Caco-2 (cell line): ENCODE data around the gene TTC28. TPM values are rescaled to one million over a fixed set of nuclear protein-coding genes. Genes with fewer than 3 reads are reported as not detected.
"Not testable (repeated sequence)": the region's sequence is repeated elsewhere in the genome, so short reads cannot be mapped to it uniquely, and the experiment has no call there.

Experiments
- BruUV-seq: library from RNA; stranded (reverse); fragments of 400-500 nt; replicated peaks from 2 replicates; lab custom pipeline; 2021; lab: Mats Ljungman, UMichigan
- CTCF ChIA-PET: fragments of 300-600 bp; sonication (Branson Sonifier 250); formaldehyde crosslinking; loops from one replicate; lab custom pipeline; 2022; ENCODE audit warnings: antibody characterized with exemption; lab: Charles Lee
- POLR2A ChIA-PET: fragments of 300-600 bp; sonication (Branson Sonifier 250); formaldehyde crosslinking; loops from one replicate; lab custom pipeline; 2022; ENCODE audit warnings: antibody characterized with exemption; lab: Charles Lee
- DNase-seq, 2 experiments: peaks; one replicate each; pipeline versions ENCODE4 v3.0.0 to v3.0.0-alpha.2; 2020 to 2022
- H3K27me3 ChIP-seq: replicated peaks from 2 replicates; pipeline ENCODE4 v1.6.0; 2011; ENCODE audit warnings: low read length; ENCODE audit not compliant: control insufficient read depth, insufficient read depth
- H3K36me3 ChIP-seq: 2 replicates; pipeline ENCODE4 v1.5.1; 2011; ENCODE audit warnings: low read length; ENCODE audit not compliant: control insufficient read depth, insufficient read depth
- H3K4me1 ChIP-seq: fragments of 250-450 bp; sonication (Bioruptor Pico); 2 replicates; pipeline ENCODE4 v1.5.1; 2020; ENCODE audit warnings: mild to moderate bottlenecking
- H3K4me3 ChIP-seq: 2 replicates; pipeline ENCODE4 v1.5.1; 2011; ENCODE audit warnings: low read depth, mild to moderate bottlenecking, control low read depth, low read length
- H3K9me3 ChIP-seq: fragments of 250-450 bp; sonication (Bioruptor Pico); 2 replicates; pipeline ENCODE4 v1.5.1; 2020; ENCODE audit warnings: mild to moderate bottlenecking, moderate library complexity
- H3K27ac Mint-ChIP-seq: one replicate; pipeline ENCODE4 v1.8.0; 2022; ENCODE audit warnings: mixed read lengths; ENCODE audit not compliant: unreplicated experiment
- H3K27me3 Mint-ChIP-seq: one replicate; pipeline ENCODE4 v1.8.0; 2022; ENCODE audit warnings: mixed read lengths; ENCODE audit not compliant: insufficient read depth, unreplicated experiment
- H3K36me3 Mint-ChIP-seq: one replicate; pipeline ENCODE4 v1.8.0; 2022; ENCODE audit warnings: mild to moderate bottlenecking, mixed read lengths; ENCODE audit not compliant: insufficient read depth, unreplicated experiment
- H3K4me1 Mint-ChIP-seq: one replicate; pipeline ENCODE4 v1.8.0; 2022; ENCODE audit warnings: low read depth, mixed read lengths; ENCODE audit not compliant: unreplicated experiment
- H3K4me3 Mint-ChIP-seq: one replicate; pipeline ENCODE4 v1.8.0; 2022; ENCODE audit warnings: mild to moderate bottlenecking, moderate library complexity, mixed read lengths; ENCODE audit not compliant: unreplicated experiment
- H3K9me3 Mint-ChIP-seq: one replicate; pipeline ENCODE4 v1.8.0; 2022; ENCODE audit warnings: mixed read lengths; ENCODE audit not compliant: unreplicated experiment
- CTCF ChIP-seq, 2 experiments: fragments of 200-600 bp in 1 of 2; IDR thresholded peaks; 1 replicate in 1 of 2; 2 replicates in 1 of 2; pipeline versions ENCODE4 v1.5.1 to v1.8.0; 2011 to 2022; ENCODE audit warnings: antibody characterized with exemption in 1 of 2, control low read depth in 1 of 2, inconsistent platforms in 1 of 2, low read depth in 1 of 2, low read length in 1 of 2, mild to moderate bottlenecking in 1 of 2, moderate library complexity in 1 of 2; ENCODE audit not compliant: insufficient read depth in 1 of 2, severe bottlenecking in 1 of 2, unreplicated experiment in 1 of 2
- intact Hi-C: fragments of 100-400 bp; cut with micrococcal nuclease; formaldehyde crosslinking; loops from one replicate; pipeline ENCODE4 v1.10.0; 2022; ENCODE audit not compliant: unreplicated experiment
- total RNA-seq: library from RNA; stranded (reverse); gene quantifications from 2 replicates; pipeline ENCODE4 v1.2.3, GENCODE V29; 2022

TTC28 gene
- total RNA-seq, 1 experiment from 2014 or later, result 12.0 TPM

DNA sequence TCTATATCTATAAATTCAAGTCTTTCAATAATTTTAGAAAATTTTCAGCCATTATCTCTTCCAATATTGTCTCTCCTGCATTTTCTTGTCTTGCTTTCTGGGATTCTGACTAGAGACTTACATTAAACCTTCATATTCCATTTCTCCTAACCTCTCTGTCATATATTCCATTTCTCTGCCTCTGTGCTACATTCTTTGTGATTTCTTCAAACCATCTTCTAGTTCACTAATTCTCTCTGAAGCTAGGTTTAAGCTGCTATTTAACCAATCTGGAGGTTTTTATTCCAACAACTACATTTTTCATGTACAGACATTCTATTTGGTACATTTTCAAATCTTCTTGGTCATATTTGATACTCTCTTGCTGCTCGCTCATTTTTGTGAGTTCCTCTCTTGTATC is 122.5 kb downstream of the TTC28 start:
- ChIA-PET CTCF (no interaction called here), POLR2A (no interaction called here)
- intact Hi-C loops, result no loop called here
- Histone ChIP-seq H3K4me1 (peaks cover 5% of the 10 kb centered on the region; the same call in 1 of the 2 replicates), H3K36me3 (no peaks in the 10 kb centered on the region), H3K4me3 (no peak overlapping the region), H3K27me3 (no peaks in the 10 kb centered on the region), H3K9me3 (no peaks in the 10 kb centered on the region)
- Mint-ChIP-seq H3K4me3 (no peak overlapping the region), H3K9me3 (peaks cover 3% of the 10 kb centered on the region), H3K36me3 (no peaks in the 10 kb centered on the region), H3K4me1 (no peaks in the 10 kb centered on the region), H3K27ac (no peak overlapping the region), H3K27me3 (no peaks in the 10 kb centered on the region)
- DNase-seq, result no peak
- BruUV-seq, result no TSS peak
- no peak for TF ChIP-seq CTCF (IDR thresholded peaks at IDR 0.05; ENCODE audit: insufficient read depth in 1 of 2, low read depth in 1 of 2, low read length in 1 of 2, severe bottlenecking in 1 of 2, unreplicated experiment in 1 of 2)

GRCh38 chr22:28553108-28553866 is 126.4 kb downstream of the TTC28 start:
- H3K9me3 ChIP-seq, H3K27ac Mint-ChIP-seq, H3K36me3 ChIP-seq, BruUV-seq, H3K27me3 ChIP-seq, POLR2A ChIA-PET, H3K27me3 Mint-ChIP-seq, H3K4me1 ChIP-seq, intact Hi-C loops, H3K9me3 Mint-ChIP-seq, H3K4me3 Mint-ChIP-seq, CTCF ChIA-PET, H3K4me3 ChIP-seq, H3K4me1 Mint-ChIP-seq, DNase-seq, H3K36me3 Mint-ChIP-seq: not testable (repeated sequence)

GRCh38 chr22:28548406-28548805 is 131.2 kb downstream of the TTC28 start:
- H3K9me3 ChIP-seq, result no peaks in the 10 kb centered on the region
- DNase-seq, result no peak
- peaks cover 17% of the 10 kb centered on the region for H3K4me1 Mint-ChIP-seq
- H3K4me1 ChIP-seq, result peaks cover 14% of the 10 kb centered on the region
- no peak for TF ChIP-seq CTCF (IDR thresholded peaks at IDR 0.05; ENCODE audit: insufficient read depth in 1 of 2, low read depth in 1 of 2, low read length in 1 of 2, severe bottlenecking in 1 of 2, unreplicated experiment in 1 of 2)
- peaks cover 9% of the 10 kb centered on the region for H3K9me3 Mint-ChIP-seq
- H3K4me3 Mint-ChIP-seq, result no peak overlapping the region
- H3K36me3 Mint-ChIP-seq, result no peaks in the 10 kb centered on the region
- intact Hi-C loops, result no loop called here
- H3K4me3 ChIP-seq, result no peak overlapping the region
- no peaks in the 10 kb centered on the region for H3K27me3 ChIP-seq
- no peak overlapping the region for H3K27ac Mint-ChIP-seq
- ChIA-PET CTCF (no interaction called here), POLR2A (no interaction called here)
- H3K27me3 Mint-ChIP-seq, result no peaks in the 10 kb centered on the region
- H3K36me3 ChIP-seq, result no peaks in the 10 kb centered on the region
- no TSS peak for BruUV-seq
